Prostate gland (tissue), 2 donors: ENCODE data around the gene DLG4.
"Not testable (repeated sequence)": the region's sequence is repeated elsewhere in the genome, so short reads cannot be mapped to it uniquely, and the experiment has no call there.

Experiments
- CTCF ChIP-seq, 4 experiments: fragments of 200-600 bp in 2 of 4; fragments of 450-650 bp in 2 of 4; sonication (generic) in 2 of 4; IDR thresholded peaks; 1 replicate in 3 of 4; 2 replicates in 1 of 4; pipeline ENCODE4 v1.5.1; 2016 to 2019; ENCODE audit warnings: antibody characterized with exemption in 4 of 4, mild to moderate bottlenecking in 2 of 4, moderate library complexity in 2 of 4
- POLR2A ChIP-seq: fragments of 450-650 bp; IDR thresholded peaks from one replicate; pipeline ENCODE4 v1.6.1; 2016; ENCODE audit warnings: antibody characterized with exemption, mild to moderate bottlenecking
- POLR2AphosphoS5 ChIP-seq: sonication (generic); formaldehyde crosslinking; IDR thresholded peaks from one replicate; pipeline ENCODE4 v1.6.1; 2017; ENCODE audit warnings: antibody characterized with exemption

- TF ChIP-seq POLR2A; POLR2AphosphoS5; CTCF (IDR thresholded peaks at IDR 0.05): not testable (repeated sequence)
These were observed 47.0 kb downstream of the DLG4 start for GRCh38 chr17:7172522-7173191.
